A172 (cell line): ENCODE measurements around the gene TMEM171. TPM values are rescaled to one million over a fixed set of nuclear protein-coding genes. Genes with fewer than 3 reads are reported as not detected.
A peak's percentile ranks its signal among the peaks of the same experiment; 100 is the strongest.

Experiments used
- DNase-seq: peaks from one replicate; pipeline ENCODE4 v3.0.0-alpha.2; 2015; ENCODE audit warnings: low spot score
- total RNA-seq: library from RNA; depleted of rRNA; stranded (reverse); fragments of >200 nt; shearing (Covaris generic); gene quantifications from 2 replicates; pipeline ENCODE4 v1.2.3, GENCODE V29; 2014

Gene TMEM171
- total RNA-seq, 1 experiment from 2014 or later = 15.7 TPM

- no peak for DNase-seq
These were observed 771 bp upstream of the TMEM171 start for GRCh38 chr5:73119451-73120157.

- peak; percentile 53 for DNase-seq
These were observed 716 bp downstream of the TMEM171 start for GRCh38 chr5:73121119-73121463.

GRCh38 chr5:73122875-73123810 is 2.8 kb downstream of the TMEM171 start:
- peak; percentile 81 for DNase-seq

- no peak for DNase-seq
These were observed 4.9 kb downstream of the TMEM171 start for GRCh38 chr5:73125289-73125688.

GRCh38 chr5:73126381-73126780 is 6.0 kb downstream of the TMEM171 start:
- no peak for DNase-seq

- DNase-seq = no peak
These were observed 6.6 kb downstream of the TMEM171 start for GRCh38 chr5:73126957-73127356.

- DNase-seq = peak; percentile 20
These were observed 8.8 kb downstream of the TMEM171 start for GRCh38 chr5:73129143-73129542.

- DNase-seq = no peak
These were observed 10.4 kb downstream of the TMEM171 start for GRCh38 chr5:73130811-73131210.

GRCh38 chr5:73131711-73132425 is 11.5 kb downstream of the TMEM171 start:
- no peak for DNase-seq

GRCh38 chr5:73132759-73133158 is 12.4 kb downstream of the TMEM171 start:
- DNase-seq = no peak

- peak; percentile 77 for DNase-seq
These were observed 14.6 kb downstream of the TMEM171 start for GRCh38 chr5:73135021-73135420.

GRCh38 chr5:73135429-73136054 is 15.2 kb downstream of the TMEM171 start:
- DNase-seq = peak; percentile 71

- peak; percentile 60 for DNase-seq
These were observed 15.7 kb downstream of the TMEM171 start for GRCh38 chr5:73136055-73136562.

- peak; percentile 44 for DNase-seq
These were observed 17.5 kb downstream of the TMEM171 start for GRCh38 chr5:73137563-73138530.

- no peak for DNase-seq
These were observed 19.1 kb downstream of the TMEM171 start for GRCh38 chr5:73139485-73139884.

GRCh38 chr5:73140801-73141200 is 20.4 kb downstream of the TMEM171 start:
- no peak for DNase-seq

- DNase-seq = no peak
These were observed 21.7 kb downstream of the TMEM171 start for GRCh38 chr5:73142035-73142434.

GRCh38 chr5:73143716-73144115 is 23.3 kb downstream of the TMEM171 start:
- DNase-seq = no peak

GRCh38 chr5:73149540-73149939 is 29.2 kb downstream of the TMEM171 start:
- no peak for DNase-seq

GRCh38 chr5:73150876-73151275 is 30.5 kb downstream of the TMEM171 start:
- DNase-seq = no peak
